ENCODE data around the gene AFF3.
A peak's percentile ranks its signal among the peaks of the same experiment; 100 is the strongest.

AFF3 gene

GRCh38 chr2:99638791-99639190, 503.6 kb downstream of the AFF3 start:
- DNase-seq (ENCODE audit: low read depth, low spot score): no peak

GRCh38 chr2:99637159-99637697, 505.2 kb downstream of the AFF3 start:
- DNase-seq (ENCODE audit: low read depth, low spot score): no peak

- DNase-seq (ENCODE audit: low read depth, low spot score): peak; percentile 32
Measured at GRCh38 chr2:99636144-99637034, 506.0 kb downstream of the AFF3 start.

- no peak for DNase-seq (ENCODE audit: low read depth, low spot score)
Measured at GRCh38 chr2:99635710-99636109, 506.7 kb downstream of the AFF3 start.

- no peak for DNase-seq (ENCODE audit: low read depth, low spot score)
Measured at GRCh38 chr2:99634234-99634633, 508.2 kb downstream of the AFF3 start.

- no peak for DNase-seq (ENCODE audit: low read depth, low spot score)
Measured at GRCh38 chr2:99631700-99632099, 510.7 kb downstream of the AFF3 start.

GRCh38 chr2:99629320-99629719, 513.1 kb downstream of the AFF3 start:
- no peak for DNase-seq (ENCODE audit: low read depth, low spot score)

- DNase-seq (ENCODE audit: low read depth, low spot score): no peak
Measured at GRCh38 chr2:99626158-99626557, 516.2 kb downstream of the AFF3 start.

GRCh38 chr2:99624677-99625076, 517.7 kb downstream of the AFF3 start:
- DNase-seq (ENCODE audit: low read depth, low spot score): no peak

- DNase-seq (ENCODE audit: low read depth, low spot score): no peak
Measured at GRCh38 chr2:99623613-99624012, 518.8 kb downstream of the AFF3 start.

GRCh38 chr2:99623035-99623434, 519.4 kb downstream of the AFF3 start:
- DNase-seq (ENCODE audit: low read depth, low spot score): no peak

GRCh38 chr2:99622534-99622933, 519.9 kb downstream of the AFF3 start:
- DNase-seq (ENCODE audit: low read depth, low spot score): no peak

GRCh38 chr2:99621774-99622173, 520.6 kb downstream of the AFF3 start:
- no peak for DNase-seq (ENCODE audit: low read depth, low spot score)

GRCh38 chr2:99621106-99621505, 521.3 kb downstream of the AFF3 start:
- DNase-seq (ENCODE audit: low read depth, low spot score): no peak

GRCh38 chr2:99619151-99619550, 523.2 kb downstream of the AFF3 start:
- DNase-seq (ENCODE audit: low read depth, low spot score): no peak

- DNase-seq (ENCODE audit: low read depth, low spot score): no peak
Measured at GRCh38 chr2:99618579-99619097, 523.8 kb downstream of the AFF3 start.

GRCh38 chr2:99617811-99618210, 524.6 kb downstream of the AFF3 start:
- DNase-seq (ENCODE audit: low read depth, low spot score): no peak

GRCh38 chr2:99615247-99615771, 527.1 kb downstream of the AFF3 start:
- DNase-seq (ENCODE audit: low read depth, low spot score): peak; percentile 31

GRCh38 chr2:99613980-99614379, 528.4 kb downstream of the AFF3 start:
- DNase-seq (ENCODE audit: low read depth, low spot score): no peak

- DNase-seq (ENCODE audit: low read depth, low spot score): no peak
Measured at GRCh38 chr2:99611786-99612185, 530.6 kb downstream of the AFF3 start.

GRCh38 chr2:99611034-99611433, 531.4 kb downstream of the AFF3 start:
- no peak for DNase-seq (ENCODE audit: low read depth, low spot score)

- peak; percentile 32 for DNase-seq (ENCODE audit: low read depth, low spot score)
Measured at GRCh38 chr2:99609851-99610381, 532.5 kb downstream of the AFF3 start.

- no peak for DNase-seq (ENCODE audit: low read depth, low spot score)
Measured at GRCh38 chr2:99608861-99609260, 533.5 kb downstream of the AFF3 start.
